ENCODE results near the gene IL17RB. TPM values are rescaled to one million over a fixed set of nuclear protein-coding genes. Genes with fewer than 3 reads are reported as not detected.

IL17RB gene
- total RNA-seq, 5 donors from 2014 or later (not counting 1 experiment from before 2014, with no cell fraction given) = 0.56 to 4.1 (median 1.8) TPM; not detected in 1

- Histone ChIP-seq H3K4me3 (ENCODE audit: control insufficient read depth in 1 of 2, extremely low read depth in 1 of 2, low read length in 1 of 2) (no peak overlapping the region), H3K4me1 (ENCODE audit: control insufficient read depth in 1 of 2, extremely low read depth in 1 of 2, insufficient read depth in 2 of 2, low read length in 2 of 2) (no peaks in the 10 kb centered on the region), H3K27ac (ENCODE audit: low read length) (no peak overlapping the region), H3K9me3 (no peaks in the 10 kb centered on the region), H3K36me3 (ENCODE audit: control insufficient read depth in 2 of 2, extremely low read depth in 1 of 2, insufficient read depth in 1 of 2, low read length in 1 of 2) (no peaks in the 10 kb centered on the region), H3K27me3 (replicated peaks in 1 of 2; ENCODE audit: control insufficient read depth in 2 of 2, extremely low read depth in 1 of 2, insufficient read depth in 2 of 2, low read length in 1 of 2) (peaks cover 0 to 16% of the 10 kb centered on the region in 2 experiments)
- Mint-ChIP-seq H3K27me3 (peaks cover 6% of the 10 kb centered on the region in 2 donors), H3K27ac (no peak overlapping the region), H3K36me3 (no peaks in the 10 kb centered on the region), H3K9me3 (no peaks in the 10 kb centered on the region), H3K4me3 (no peak overlapping the region), H3K4me1 (no peaks in the 10 kb centered on the region)
- CTCF ChIA-PET = no interaction called here
- POLR2A ChIA-PET = no interaction called here
- DNase-seq = no peak
- ATAC-seq (replicated peaks in 1 of 4) = no peak
- 86% methylated on average over 7 of the region's 9 CpGs for WGBS (ENCODE audit: insufficient coverage)
These were observed 10.1 kb upstream of the IL17RB start for GRCh38 chr3:53836084-53836872.

DNA sequence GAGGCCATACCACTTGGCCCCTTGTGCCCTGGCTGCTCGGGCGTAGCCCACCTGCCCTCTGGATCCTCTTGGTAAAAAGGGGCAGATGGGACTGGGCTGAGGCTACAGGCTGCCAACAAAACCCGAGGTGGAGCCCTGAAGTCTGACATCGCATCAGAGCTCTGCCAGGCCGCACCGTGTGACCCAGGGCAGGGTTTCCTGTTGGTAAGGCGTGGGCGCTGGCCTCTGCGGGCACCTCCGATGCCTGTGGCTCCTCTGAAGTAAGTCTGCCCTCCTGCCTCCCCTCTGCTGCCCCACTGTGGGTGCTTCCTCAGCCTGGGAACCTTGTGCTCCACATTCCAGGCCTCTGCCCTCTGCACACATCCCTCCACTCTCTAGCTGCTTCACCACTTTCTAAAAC, 9.0 kb upstream of the IL17RB start:
- Histone ChIP-seq H3K27ac (ENCODE audit: low read length) (no peak overlapping the region), H3K36me3 (ENCODE audit: control insufficient read depth in 2 of 2, extremely low read depth in 1 of 2, insufficient read depth in 1 of 2, low read length in 1 of 2) (no peaks in the 10 kb centered on the region), H3K4me3 (ENCODE audit: control insufficient read depth in 1 of 2, extremely low read depth in 1 of 2, low read length in 1 of 2) (no peak overlapping the region), H3K4me1 (ENCODE audit: control insufficient read depth in 1 of 2, extremely low read depth in 1 of 2, insufficient read depth in 2 of 2, low read length in 2 of 2) (no peaks in the 10 kb centered on the region), H3K9me3 (no peaks in the 10 kb centered on the region), H3K27me3 (replicated peaks in 1 of 2; ENCODE audit: control insufficient read depth in 2 of 2, extremely low read depth in 1 of 2, insufficient read depth in 2 of 2, low read length in 1 of 2) (peaks cover 0 to 17% of the 10 kb centered on the region in 2 experiments)
- Mint-ChIP-seq H3K4me1 (no peaks in the 10 kb centered on the region), H3K36me3 (no peaks in the 10 kb centered on the region), H3K9me3 (no peaks in the 10 kb centered on the region), H3K27ac (no peak overlapping the region), H3K4me3 (no peak overlapping the region), H3K27me3 (peaks cover 6 to 8% of the 10 kb centered on the region in 2 donors)
- ChIA-PET CTCF (no interaction called here), POLR2A (no interaction called here)
- no peak for DNase-seq
- 68% methylated on average over 9 of the region's 10 CpGs for WGBS (ENCODE audit: insufficient coverage)
- ATAC-seq (replicated peaks in 1 of 4) = peak in 1 of 4 experiments; percentile 17

- H3K4me1 Mint-ChIP-seq = peaks cover 0 to 5% (median 2%) of the 10 kb centered on the region in 3 donors
- WGBS (ENCODE audit: insufficient coverage) = 95% methylated on average over 4 of the region's 5 CpGs
- H3K9me3 ChIP-seq = no peaks in the 10 kb centered on the region
- ATAC-seq (replicated peaks in 1 of 4) = no peak
- H3K4me3 Mint-ChIP-seq = no peak overlapping the region
- peaks cover 0 to 5% of the 10 kb centered on the region in 2 experiments for H3K4me1 ChIP-seq (ENCODE audit: control insufficient read depth in 1 of 2, extremely low read depth in 1 of 2, insufficient read depth in 2 of 2, low read length in 2 of 2)
- H3K9me3 Mint-ChIP-seq = no peaks in the 10 kb centered on the region
- H3K27ac Mint-ChIP-seq = no peak overlapping the region
- ChIA-PET CTCF (no interaction called here), POLR2A (no interaction called here)
- peaks cover 25 to 40% of the 10 kb centered on the region in 2 donors for H3K27me3 Mint-ChIP-seq
- no peak for DNase-seq
- no peak overlapping the region for H3K4me3 ChIP-seq (ENCODE audit: control insufficient read depth in 1 of 2, extremely low read depth in 1 of 2, low read length in 1 of 2)
- H3K36me3 ChIP-seq (ENCODE audit: control insufficient read depth in 2 of 2, extremely low read depth in 1 of 2, insufficient read depth in 1 of 2, low read length in 1 of 2) = no peaks in the 10 kb centered on the region
- no peak overlapping the region for H3K27ac ChIP-seq (ENCODE audit: low read length)
- peaks cover 5 to 48% of the 10 kb centered on the region in 2 experiments for H3K27me3 ChIP-seq (replicated peaks in 1 of 2; ENCODE audit: control insufficient read depth in 2 of 2, extremely low read depth in 1 of 2, insufficient read depth in 2 of 2, low read length in 1 of 2)
- H3K36me3 Mint-ChIP-seq = no peaks in the 10 kb centered on the region
These were observed 5.1 kb upstream of the IL17RB start for GRCh38 chr3:53841296-53841695.

- no peaks in the 10 kb centered on the region for H3K36me3 Mint-ChIP-seq
- DNase-seq (no peak), ATAC-seq (replicated peaks in 1 of 4) (no peak)
- H3K27ac Mint-ChIP-seq = no peak overlapping the region
- Histone ChIP-seq H3K4me1 (ENCODE audit: control insufficient read depth in 1 of 2, extremely low read depth in 1 of 2, insufficient read depth in 2 of 2, low read length in 2 of 2) (peaks cover 0 to 10% of the 10 kb centered on the region in 2 experiments), H3K9me3 (no peaks in the 10 kb centered on the region), H3K27ac (ENCODE audit: low read length) (no peak overlapping the region), H3K4me3 (ENCODE audit: control insufficient read depth in 1 of 2, extremely low read depth in 1 of 2, low read length in 1 of 2) (no peak overlapping the region), H3K36me3 (ENCODE audit: control insufficient read depth in 2 of 2, extremely low read depth in 1 of 2, insufficient read depth in 1 of 2, low read length in 1 of 2) (no peaks in the 10 kb centered on the region), H3K27me3 (replicated peaks in 1 of 2; ENCODE audit: control insufficient read depth in 2 of 2, extremely low read depth in 1 of 2, insufficient read depth in 2 of 2, low read length in 1 of 2) (peaks cover 8 to 55% of the 10 kb centered on the region in 2 experiments)
- 82% methylated on average over 10 of the region's 12 CpGs for WGBS (ENCODE audit: insufficient coverage)
- ChIA-PET POLR2A (no interaction called here), CTCF (no interaction called here)
- H3K4me1 Mint-ChIP-seq = peaks cover 0 to 12% (median 7%) of the 10 kb centered on the region in 3 donors
- H3K4me3 Mint-ChIP-seq = no peak overlapping the region
- no peaks in the 10 kb centered on the region for H3K9me3 Mint-ChIP-seq
- H3K27me3 Mint-ChIP-seq = peaks cover 35 to 52% of the 10 kb centered on the region in 2 donors
These were observed 3.8 kb upstream of the IL17RB start for GRCh38 chr3:53842436-53843194.

DNA sequence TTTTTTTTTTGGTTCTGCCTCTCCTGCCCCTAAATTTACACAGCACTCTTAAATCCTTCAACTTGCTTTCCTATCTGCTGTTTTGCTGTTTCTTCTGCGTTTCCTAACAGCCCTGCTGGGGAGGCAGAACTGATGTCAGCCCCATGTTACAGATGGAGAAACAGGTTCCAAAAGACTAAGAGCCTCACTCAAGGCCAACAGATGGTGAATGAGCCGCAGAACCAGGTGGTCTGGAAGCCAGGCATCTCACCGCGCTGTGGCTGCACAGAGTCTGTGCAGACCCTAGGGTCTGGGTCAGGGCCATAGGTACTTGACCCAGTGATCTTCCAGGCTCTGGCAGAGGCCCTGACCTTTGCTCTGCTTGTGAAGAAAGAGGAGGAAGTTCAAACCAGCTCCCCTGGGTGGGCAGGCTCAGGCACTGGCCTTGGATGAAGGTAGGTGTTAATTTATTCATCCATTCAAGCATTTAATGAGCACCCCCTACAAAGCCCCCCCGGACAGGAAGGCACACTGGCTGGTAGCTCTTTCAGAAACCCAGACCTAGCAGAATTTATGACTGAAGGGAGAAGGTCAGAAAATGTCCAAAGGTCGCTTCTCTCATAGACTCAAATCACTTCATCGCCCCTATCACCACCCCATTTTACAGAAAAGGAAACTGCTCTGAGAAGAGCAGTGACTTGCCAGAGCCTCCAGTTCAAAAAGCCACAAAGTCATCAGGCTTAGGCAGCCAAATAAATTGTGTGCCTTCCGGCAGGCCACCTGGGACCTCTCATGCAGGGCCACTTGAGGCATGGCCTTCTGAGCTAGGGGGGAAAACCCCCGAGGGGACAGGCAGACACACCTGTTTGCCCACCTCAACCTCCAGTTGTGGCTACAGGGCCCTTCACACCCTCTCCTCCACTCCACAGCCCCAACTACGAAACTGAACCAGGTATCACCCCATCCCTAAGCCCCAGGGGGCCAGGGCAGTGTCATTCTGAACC, 2.9 kb upstream of the IL17RB start:
- H3K4me3 Mint-ChIP-seq = peak overlapping the region in 1 of 3 donors; percentile 10
- H3K9me3 Mint-ChIP-seq = no peaks in the 10 kb centered on the region
- no peak overlapping the region for H3K4me3 ChIP-seq (ENCODE audit: control insufficient read depth in 1 of 2, extremely low read depth in 1 of 2, low read length in 1 of 2)
- no peak overlapping the region for H3K27ac Mint-ChIP-seq
- peaks cover 0 to 10% of the 10 kb centered on the region in 2 experiments for H3K4me1 ChIP-seq (ENCODE audit: control insufficient read depth in 1 of 2, extremely low read depth in 1 of 2, insufficient read depth in 2 of 2, low read length in 2 of 2)
- H3K27ac ChIP-seq (ENCODE audit: low read length) = no peak overlapping the region
- no peaks in the 10 kb centered on the region for H3K9me3 ChIP-seq
- WGBS (ENCODE audit: insufficient coverage) = 78% methylated on average over 8 of the region's 10 CpGs
- ATAC-seq (replicated peaks in 1 of 4) (no peak), DNase-seq (no peak)
- peaks cover 39 to 52% of the 10 kb centered on the region in 2 donors for H3K27me3 Mint-ChIP-seq
- H3K27me3 ChIP-seq (replicated peaks in 1 of 2; ENCODE audit: control insufficient read depth in 2 of 2, extremely low read depth in 1 of 2, insufficient read depth in 2 of 2, low read length in 1 of 2) = peaks cover 9 to 48% of the 10 kb centered on the region in 2 experiments
- H3K36me3 ChIP-seq (ENCODE audit: control insufficient read depth in 2 of 2, extremely low read depth in 1 of 2, insufficient read depth in 1 of 2, low read length in 1 of 2) = no peaks in the 10 kb centered on the region
- POLR2A ChIA-PET = no interaction called here
- peaks cover 0 to 12% (median 7%) of the 10 kb centered on the region in 3 donors for H3K4me1 Mint-ChIP-seq
- CTCF ChIA-PET = no interaction called here
- H3K36me3 Mint-ChIP-seq = no peaks in the 10 kb centered on the region

All from T-cell (primary cell).